ENCODE data around the gene PLXNA4.

DNA sequence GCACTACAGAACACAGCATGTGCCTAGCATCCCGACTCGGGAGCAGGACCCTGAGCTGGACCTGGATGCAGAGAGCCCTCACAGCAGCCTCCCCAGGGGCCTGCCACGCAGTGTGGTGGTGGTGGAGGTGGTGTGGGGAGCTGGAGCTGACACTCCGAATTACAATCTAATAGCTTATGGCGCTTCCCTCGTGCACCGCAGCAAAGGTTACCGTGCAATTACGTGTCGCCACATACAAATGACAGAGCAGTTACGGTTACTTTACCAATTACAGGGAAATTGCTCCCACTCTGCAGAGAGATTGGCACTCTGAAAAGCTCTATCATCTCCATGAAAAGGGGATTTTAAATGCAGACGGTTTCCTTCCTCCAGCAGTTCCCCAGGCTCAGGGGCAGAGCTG, 81.8 kb downstream of the PLXNA4 start:
- TF ChIP-seq, protein P1, sequence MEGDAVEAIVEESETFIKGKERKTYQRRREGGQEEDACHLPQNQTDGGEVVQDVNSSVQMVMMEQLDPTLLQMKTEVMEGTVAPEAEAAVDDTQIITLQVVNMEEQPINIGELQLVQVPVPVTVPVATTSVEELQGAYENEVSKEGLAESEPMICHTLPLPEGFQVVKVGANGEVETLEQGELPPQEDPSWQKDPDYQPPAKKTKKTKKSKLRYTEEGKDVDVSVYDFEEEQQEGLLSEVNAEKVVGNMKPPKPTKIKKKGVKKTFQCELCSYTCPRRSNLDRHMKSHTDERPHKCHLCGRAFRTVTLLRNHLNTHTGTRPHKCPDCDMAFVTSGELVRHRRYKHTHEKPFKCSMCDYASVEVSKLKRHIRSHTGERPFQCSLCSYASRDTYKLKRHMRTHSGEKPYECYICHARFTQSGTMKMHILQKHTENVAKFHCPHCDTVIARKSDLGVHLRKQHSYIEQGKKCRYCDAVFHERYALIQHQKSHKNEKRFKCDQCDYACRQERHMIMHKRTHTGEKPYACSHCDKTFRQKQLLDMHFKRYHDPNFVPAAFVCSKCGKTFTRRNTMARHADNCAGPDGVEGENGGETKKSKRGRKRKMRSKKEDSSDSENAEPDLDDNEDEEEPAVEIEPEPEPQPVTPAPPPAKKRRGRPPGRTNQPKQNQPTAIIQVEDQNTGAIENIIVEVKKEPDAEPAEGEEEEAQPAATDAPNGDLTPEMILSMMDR (IDR thresholded peaks at IDR 0.05; ENCODE audit: low read depth, low read length), result no peak
- no peak for TF ChIP-seq EZH2phosphoT487 (IDR thresholded peaks at IDR 0.05; ENCODE audit: low read depth)
